Body of pancreas (tissue), 4 donors: Measurements from ENCODE around the gene GUK1. TPM values are rescaled to one million over a fixed set of nuclear protein-coding genes. Genes with fewer than 3 reads are reported as not detected.

Experiments
- ATAC-seq: fragments of 150-250 bp; one replicate; pipeline ENCODE4 v1.9.1; 2016
- DNase-seq, 4 donors: peaks; one replicate each; pipeline ENCODE4 v3.0.0-alpha.2; 2019
- H3K27ac ChIP-seq, 4 donors: fragments of 200-600 bp; sonication (generic); 1 replicate in 3 of 4; 2 replicates in 1 of 4; pipeline versions ENCODE4 v1.5.1 to v1.6.1; 2016 to 2019; ENCODE audit warnings: mild to moderate bottlenecking in 1 of 4, mixed read lengths in 1 of 4, moderate library complexity in 1 of 4
- H3K27me3 ChIP-seq, 2 donors: fragments of 200-600 bp; sonication (generic); one replicate each; pipeline ENCODE4 v1.6.0; 2016; ENCODE audit warnings: mild to moderate bottlenecking in 1 of 2
- H3K36me3 ChIP-seq, 2 donors: fragments of 200-600 bp; sonication (generic); replicated peaks in 1 of 2; 2 replicates each; pipeline ENCODE4 v1.5.1; 2016; ENCODE audit warnings: low read depth in 2 of 2; ENCODE audit not compliant: insufficient read depth in 1 of 2
- H3K4me1 ChIP-seq: fragments of 200-600 bp; sonication (generic); one replicate; pipeline ENCODE4 v1.6.0; 2016
- H3K4me3 ChIP-seq, 2 donors: fragments of 200-600 bp; sonication (generic); 1 replicate in 1 of 2; 2 replicates in 1 of 2; pipeline ENCODE4 v1.5.1; 2016 to 2019
- H3K9me3 ChIP-seq, 3 donors: fragments of 200-600 bp; sonication (generic); 1 replicate in 2 of 3; 2 replicates in 1 of 3; pipeline ENCODE4 v1.5.1; 2016
- CTCF ChIP-seq, 7 experiments: fragments of 450-650 bp in 4 of 7; fragments of 200-600 bp in 3 of 7; sonication (generic) in 3 of 7; IDR thresholded peaks; one replicate each; pipeline ENCODE4 v1.5.1; 2016 to 2019; ENCODE audit warnings: antibody characterized with exemption in 7 of 7
- POLR2A ChIP-seq, 3 donors: fragments of 450-650 bp; IDR thresholded peaks; one replicate each; pipeline ENCODE4 v1.6.1; 2016; ENCODE audit warnings: antibody characterized with exemption in 3 of 3, mild to moderate bottlenecking in 2 of 3
- WGBS, 2 donors: methylation state at CpG; one replicate each; pipeline ENCODE4 v1.1.5; 2017; 5-methylcytosine and 5-hydroxymethylcytosine counted together
- intact Hi-C: fragments of 100-400 bp; cut with DNase I; formaldehyde crosslinking; loops from one replicate; pipeline ENCODE4 v1.15.1; 2023
- total RNA-seq, 2 donors: library from RNA; depleted of rRNA; stranded (reverse); fragments of >200 nt; gene quantifications; one replicate each; pipeline ENCODE4 v1.1.0, GENCODE V29; 2016

GUK1 gene
- total RNA-seq, 2 donors from 2014 or later: 210 to 216 TPM

DNA sequence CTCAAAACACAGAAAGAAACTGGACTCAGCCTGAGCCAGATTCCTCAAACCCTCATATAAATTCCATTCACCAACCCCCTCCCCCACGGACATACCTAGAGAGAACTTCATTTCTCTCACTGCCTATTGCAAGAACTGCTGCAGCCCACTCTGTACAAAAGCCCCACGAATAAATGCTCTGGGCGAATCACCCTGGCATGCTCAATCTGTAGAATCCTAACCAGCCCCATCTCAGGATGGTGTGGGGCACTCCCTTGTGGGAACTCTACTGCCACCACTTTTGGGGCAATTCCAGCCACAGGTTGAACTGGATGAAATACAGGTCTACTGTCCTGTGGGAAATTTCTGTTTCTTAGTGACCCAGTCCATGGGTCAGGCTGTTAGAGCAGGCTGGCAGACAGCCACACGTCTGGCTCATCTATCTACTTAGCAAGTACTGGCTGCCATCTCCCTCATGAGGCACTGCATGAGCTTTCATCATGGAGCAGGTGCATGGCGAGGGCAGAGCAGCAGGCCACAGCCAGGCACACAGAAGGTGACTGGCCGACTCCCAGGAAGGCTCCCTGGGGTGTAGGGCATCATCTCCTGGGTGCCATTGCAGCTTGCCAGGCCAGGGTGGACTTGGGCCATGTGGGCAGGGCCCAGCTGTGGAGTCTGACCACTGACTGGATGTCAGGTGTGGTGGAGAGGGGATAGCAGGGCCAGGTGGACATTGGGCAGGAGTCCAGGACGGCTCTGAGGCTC, 35.4 kb upstream of the GUK1 start:
- H3K4me3 ChIP-seq: no peak overlapping the region
- H3K27me3 ChIP-seq: no peaks in the 10 kb centered on the region
- DNase-seq: peak in 1 of 4 donors; percentile 4
- ATAC-seq: no peak
- peak overlapping the region in 1 of 4 donors; percentile 95 for H3K27ac ChIP-seq
- intact Hi-C loops: no loop called here
- H3K4me1 ChIP-seq: peaks cover 53% of the 10 kb centered on the region
- TF ChIP-seq CTCF (IDR thresholded peaks at IDR 0.05) (no peak), POLR2A (IDR thresholded peaks at IDR 0.05) (no peak)
- H3K36me3 ChIP-seq: peaks cover 0 to 4% of the 10 kb centered on the region in 2 donors
- WGBS, 2 donors: 41 to 45% methylated on average over 4 to 7 of the region's 7 CpGs
- H3K9me3 ChIP-seq: no peaks in the 10 kb centered on the region

- Histone ChIP-seq H3K9me3 (no peaks in the 10 kb centered on the region), H3K4me1 (peaks cover 60% of the 10 kb centered on the region), H3K4me3 (no peak overlapping the region), H3K36me3 (peaks cover 0 to 4% of the 10 kb centered on the region in 2 donors), H3K27me3 (no peaks in the 10 kb centered on the region), H3K27ac (no peak overlapping the region)
- TF ChIP-seq POLR2A (IDR thresholded peaks at IDR 0.05): no peak
- no peak for TF ChIP-seq CTCF (IDR thresholded peaks at IDR 0.05)
- intact Hi-C loops: no loop called here
- no peak for ATAC-seq
- 74 to 80% methylated on average over 5 to 9 of the region's 9 CpGs for WGBS, 2 donors
- peak in 1 of 4 donors; percentile 20 for DNase-seq
Measured at GRCh38 chr1:228105270-228105995, 34.6 kb upstream of the GUK1 start.

- H3K4me3 ChIP-seq: no peak overlapping the region
- intact Hi-C loops: no loop called here
- no peak overlapping the region for H3K27ac ChIP-seq
- TF ChIP-seq CTCF (IDR thresholded peaks at IDR 0.05) (no peak), POLR2A (IDR thresholded peaks at IDR 0.05) (no peak)
- WGBS, 2 donors: 51 to 71% methylated on average over 2 to 7 of the region's 8 CpGs
- peaks cover 0 to 4% of the 10 kb centered on the region in 2 donors for H3K36me3 ChIP-seq
- DNase-seq (no peak), ATAC-seq (no peak)
- H3K9me3 ChIP-seq: no peaks in the 10 kb centered on the region
- H3K27me3 ChIP-seq: no peaks in the 10 kb centered on the region
- H3K4me1 ChIP-seq: peaks cover 56% of the 10 kb centered on the region
Measured at GRCh38 chr1:228105996-228106799, 33.9 kb upstream of the GUK1 start.

GRCh38 chr1:228106800-228107054, 33.4 kb upstream of the GUK1 start:
- WGBS, 2 donors: 88 to 91% methylated on average over 9 of the region's 9 CpGs
- H3K4me3 ChIP-seq: no peak overlapping the region
- ATAC-seq (no peak), DNase-seq (no peak)
- H3K27me3 ChIP-seq: no peaks in the 10 kb centered on the region
- H3K4me1 ChIP-seq: peaks cover 50% of the 10 kb centered on the region
- TF ChIP-seq CTCF (IDR thresholded peaks at IDR 0.05) (no peak), POLR2A (IDR thresholded peaks at IDR 0.05) (no peak)
- H3K36me3 ChIP-seq: peaks cover 0 to 4% of the 10 kb centered on the region in 2 donors
- no peaks in the 10 kb centered on the region for H3K9me3 ChIP-seq
- intact Hi-C loops: no loop called here
- H3K27ac ChIP-seq: no peak overlapping the region
